Measurements from ENCODE around the gene NEMF.
"Not testable (repeated sequence)": the region's sequence is repeated elsewhere in the genome, so short reads cannot be mapped to it uniquely, and the experiment has no call there.

Gene NEMF

GRCh38 chr14:49879646-49880204 lies 27.1 kb upstream of the NEMF start:
- ATAC-seq = peak; percentile 85 to 88

DNA sequence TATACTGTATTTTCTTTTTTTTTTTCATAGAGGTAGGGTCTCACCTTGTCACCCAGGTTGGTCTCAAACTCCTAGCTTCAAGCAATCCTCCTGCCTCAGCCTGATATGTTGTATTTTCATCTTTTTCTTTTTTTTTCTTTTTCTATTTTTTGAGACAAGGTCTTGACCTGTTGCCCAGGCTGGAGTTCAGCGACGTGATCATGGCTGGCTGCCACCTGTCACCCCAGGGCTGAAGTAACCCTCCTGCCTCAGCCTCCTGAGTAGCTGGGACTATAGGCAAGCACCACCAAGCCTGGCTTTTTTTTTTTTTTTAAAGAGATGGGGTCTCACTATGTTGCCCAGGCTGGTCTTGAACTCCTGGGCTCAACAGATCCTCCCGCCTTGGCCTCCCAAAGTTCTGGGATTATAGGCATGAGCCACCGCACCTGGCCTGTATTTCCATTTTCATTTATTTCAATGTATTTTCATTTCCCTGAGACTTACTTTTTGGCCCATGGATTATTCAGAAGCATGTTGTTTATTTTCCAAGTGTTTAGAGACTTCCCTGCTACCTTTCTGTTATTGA lies 24.1 kb upstream of the NEMF start:
- ATAC-seq = no peak

GRCh38 chr14:49875640-49876198 lies 23.1 kb upstream of the NEMF start:
- no peak for ATAC-seq

- not testable (repeated sequence) for ATAC-seq
These were observed 21.0 kb upstream of the NEMF start for GRCh38 chr14:49873548-49873947.

DNA sequence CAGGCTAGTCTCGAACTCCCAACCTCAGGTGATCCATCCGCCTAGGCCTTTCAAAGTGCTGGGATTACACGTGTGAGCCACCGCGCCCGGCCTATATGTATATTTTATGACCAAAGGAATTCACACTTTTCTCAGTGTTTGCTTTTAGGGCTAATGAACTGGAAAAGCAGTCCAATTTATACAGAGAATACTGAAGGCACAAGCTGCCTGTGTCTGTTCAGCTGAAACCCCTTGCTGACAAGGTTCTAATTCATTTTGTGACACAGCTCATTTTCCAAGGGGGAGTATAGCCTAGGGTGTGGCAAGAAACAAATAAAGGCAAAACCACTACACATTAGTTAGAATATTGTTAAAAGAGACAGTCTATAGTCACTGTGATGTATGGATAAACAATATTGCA lies 18.3 kb upstream of the NEMF start:
- no peak for ATAC-seq

- no peak for ATAC-seq
These were observed 16.1 kb upstream of the NEMF start for GRCh38 chr14:49868720-49869114.

DNA sequence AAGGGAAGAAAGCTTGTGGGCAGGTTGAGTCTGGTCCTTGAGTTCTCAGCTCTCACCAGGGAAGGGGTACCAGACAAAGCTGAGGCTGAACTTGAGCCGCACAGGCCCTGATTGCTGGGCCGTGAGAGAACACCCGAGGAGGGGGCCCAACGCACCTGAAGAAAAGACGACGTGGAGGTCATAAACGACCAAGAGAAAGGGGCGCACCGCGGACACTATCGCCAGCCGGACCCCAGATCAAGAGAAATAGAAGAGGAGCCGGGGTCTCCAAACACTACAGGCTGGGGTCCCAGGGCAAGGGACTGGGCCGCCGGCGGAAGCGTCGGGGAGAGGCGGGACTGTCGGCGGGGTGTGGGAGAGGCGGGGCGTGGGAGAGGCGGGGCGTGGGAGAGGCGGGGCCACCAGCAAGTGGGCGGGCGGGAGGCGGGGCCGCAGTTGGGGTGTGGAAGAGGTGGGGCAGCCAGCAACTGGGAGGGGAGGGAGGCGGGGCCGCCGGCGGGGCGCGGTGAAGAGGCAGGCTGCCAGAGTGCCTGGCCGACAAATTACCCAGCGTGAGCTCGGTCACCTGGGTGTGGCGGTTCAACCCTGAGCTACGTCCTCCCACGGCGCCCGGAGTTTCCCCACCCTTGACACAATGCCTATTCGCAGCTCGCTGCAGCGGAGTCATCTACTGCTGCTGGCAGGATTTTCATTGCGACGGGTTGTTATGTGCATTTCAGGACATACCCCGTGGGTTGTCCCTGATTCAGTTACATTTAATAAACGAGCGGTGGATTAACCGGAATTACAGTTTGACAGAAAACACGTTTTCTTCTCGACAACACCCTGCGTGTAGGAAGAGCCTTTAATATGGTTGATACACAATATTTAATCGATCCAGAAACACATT lies 15.5 kb upstream of the NEMF start:
- peak; percentile 95 for ATAC-seq

DNA sequence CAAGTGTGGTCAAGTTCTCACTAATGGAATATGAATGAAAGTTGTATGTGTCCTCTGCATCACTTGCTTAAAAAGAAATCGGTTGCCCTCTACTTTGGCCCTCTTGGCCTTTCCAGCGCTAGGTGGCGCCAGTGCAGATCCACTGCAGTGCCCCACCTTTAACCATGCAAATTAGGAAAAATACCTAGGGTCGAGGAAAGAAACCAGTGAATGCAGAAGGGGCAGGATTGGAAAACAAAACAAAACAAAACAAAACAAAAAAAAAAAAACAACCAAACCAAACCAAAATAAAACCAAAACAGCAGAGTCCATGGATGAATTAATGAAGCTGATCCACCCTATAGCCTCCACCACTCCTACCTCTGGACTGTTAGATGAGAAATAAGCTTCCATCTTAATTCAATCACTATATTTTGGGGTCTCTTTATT lies 12.9 kb upstream of the NEMF start:
- no peak for ATAC-seq

DNA sequence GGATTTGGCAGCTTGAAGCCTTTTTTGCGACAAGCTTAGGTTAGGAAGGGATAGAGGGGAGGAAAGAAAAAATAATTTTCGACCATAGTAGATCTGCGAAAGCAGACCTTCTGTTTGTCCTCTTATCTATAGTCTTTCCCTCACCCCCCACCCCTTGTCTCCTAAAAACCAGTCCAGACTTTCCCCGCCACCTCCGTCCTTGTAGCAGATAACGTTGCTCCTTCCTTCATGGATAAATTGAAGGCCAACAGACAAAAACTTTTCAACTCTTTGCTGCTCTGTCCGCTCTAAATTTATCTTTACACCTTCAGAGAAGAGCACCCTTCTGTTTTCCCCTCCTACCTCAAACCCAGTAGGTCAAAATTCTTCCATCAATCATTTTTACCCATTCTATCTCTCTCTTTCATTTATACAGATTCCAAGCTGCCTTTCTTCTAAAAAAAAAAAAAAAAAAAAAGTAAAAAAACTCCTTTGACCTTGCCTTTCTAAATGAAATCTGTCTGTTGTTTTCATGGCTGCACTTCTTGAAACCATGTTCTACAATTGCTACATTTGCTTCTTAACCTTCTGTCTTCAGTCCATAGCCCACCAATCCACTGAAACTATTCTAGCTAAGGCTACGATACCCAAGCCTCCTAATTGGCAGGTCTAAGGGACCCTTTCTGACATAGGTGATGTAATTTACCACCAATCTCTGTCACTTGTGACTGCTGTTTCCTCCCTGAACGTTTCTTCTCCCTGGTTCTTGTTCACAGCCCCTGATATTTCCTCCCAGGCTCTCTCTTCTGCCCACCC lies 11.1 kb upstream of the NEMF start:
- ATAC-seq = no peak

- peak; percentile 43 to 53 for ATAC-seq
These were observed 9.6 kb upstream of the NEMF start for GRCh38 chr14:49862089-49862673.

- ATAC-seq = no peak
These were observed 9.1 kb upstream of the NEMF start for GRCh38 chr14:49861699-49862088.

GRCh38 chr14:49860988-49861698 lies 8.6 kb upstream of the NEMF start:
- ATAC-seq = peak; percentile 2 to 6

- no peak for ATAC-seq
These were observed 5.8 kb upstream of the NEMF start for GRCh38 chr14:49858383-49858782.

DNA sequence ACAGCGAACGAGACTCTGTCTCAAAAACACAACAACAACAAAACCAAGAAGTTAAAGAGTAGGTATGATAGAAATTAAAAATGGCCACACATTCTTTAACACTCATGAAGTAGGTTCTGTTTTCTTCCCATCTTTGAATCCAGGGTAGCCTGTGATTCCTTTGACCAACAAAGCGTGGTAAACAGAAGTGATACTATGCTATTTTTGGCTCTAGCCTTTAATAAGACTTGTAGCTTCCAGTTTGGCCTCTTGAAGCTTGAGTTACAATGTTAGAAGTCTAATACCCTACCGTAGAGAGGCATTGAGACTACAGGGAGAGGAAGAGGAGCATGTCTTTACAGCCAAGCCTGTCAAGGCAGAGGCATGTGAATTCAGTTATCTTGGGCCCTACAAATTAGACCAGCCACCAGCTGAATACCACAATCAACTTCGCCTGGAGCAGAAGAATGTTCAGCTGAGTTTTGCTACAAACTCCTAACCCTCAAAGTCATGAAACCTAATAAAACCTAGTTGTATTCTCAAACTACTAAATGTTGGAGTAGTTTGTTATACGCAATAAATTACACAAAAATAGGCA lies 4.9 kb upstream of the NEMF start:
- no peak for ATAC-seq

GRCh38 chr14:49853572-49854375 lies 1.2 kb upstream of the NEMF start:
- peak; percentile 64 to 67 for ATAC-seq

GRCh38 chr14:49853158-49853477 lies 530 bp upstream of the NEMF start:
- ATAC-seq = no peak

- no peak for ATAC-seq
These were observed 775 bp downstream of the NEMF start for GRCh38 chr14:49851813-49852212.

DNA sequence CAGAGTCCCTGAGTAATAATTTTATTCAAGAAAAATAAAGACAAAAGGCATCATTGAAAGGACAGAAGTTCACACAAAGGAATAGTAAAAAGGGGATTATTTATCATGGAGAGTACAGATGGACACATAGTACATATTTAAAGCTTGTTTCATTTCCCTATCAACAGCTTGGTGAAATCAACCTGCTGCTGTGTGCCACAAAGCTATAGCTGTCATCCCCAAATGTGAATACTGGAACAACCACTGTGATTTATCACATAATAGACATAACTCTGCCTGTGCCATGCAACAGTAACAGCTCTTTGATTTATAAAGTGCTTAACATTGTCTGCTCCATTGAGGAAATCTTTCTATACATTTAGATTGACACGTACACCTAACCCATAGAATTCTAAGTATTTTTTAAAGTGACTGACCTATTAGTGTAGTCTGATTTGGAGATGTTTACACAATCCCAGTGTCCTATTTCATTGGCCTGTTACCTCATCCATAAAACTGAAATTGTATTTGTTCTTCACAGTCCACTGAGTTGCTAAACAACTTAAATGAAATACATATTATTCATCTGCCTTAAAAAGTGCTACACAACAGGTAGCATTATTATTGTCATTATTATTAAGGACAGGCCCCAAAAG lies 3.3 kb downstream of the NEMF start:
- ATAC-seq = no peak

GRCh38 chr14:49828640-49829039 lies 23.9 kb downstream of the NEMF start:
- no peak for ATAC-seq

- ATAC-seq = no peak
These were observed 32.4 kb downstream of the NEMF start for GRCh38 chr14:49820176-49820575.
